H9 (cell line): ENCODE results near the gene SH3RF2. TPM values are rescaled to one million over a fixed set of nuclear protein-coding genes. Genes with fewer than 3 reads are reported as not detected.
A peak's percentile ranks its signal among the peaks of the same experiment; 100 is the strongest.

Experiments
- DNase-seq: peaks from one replicate; pipeline ENCODE4 v3.0.0-alpha.2; 2017
- H2AFZ ChIP-seq: one replicate; pipeline ENCODE4 v1.6.1; 2013; ENCODE audit warnings: mild to moderate bottlenecking, low read length, control low read depth, moderate library complexity
- H2AK5ac ChIP-seq: 2 replicates; pipeline ENCODE4 v1.6.1; 2013; ENCODE audit warnings: low read length, control low read depth, mixed read lengths; ENCODE audit not compliant: insufficient read length
- H2BK120ac ChIP-seq: one replicate; pipeline ENCODE4 v1.6.1; 2013; ENCODE audit warnings: low read depth, mild to moderate bottlenecking, low read length, control low read depth, inconsistent platforms; ENCODE audit not compliant: poor library complexity, severe bottlenecking
- H2BK12ac ChIP-seq: 2 replicates; pipeline ENCODE4 v1.6.1; 2013; ENCODE audit warnings: low read length, control low read depth, mixed read lengths, low read depth; ENCODE audit not compliant: insufficient read length
- H2BK15ac ChIP-seq: 2 replicates; pipeline ENCODE4 v1.6.1; 2013; ENCODE audit warnings: low read depth, low read length, control low read depth
- H2BK20ac ChIP-seq: one replicate; pipeline ENCODE4 v1.6.1; 2013; ENCODE audit warnings: low read depth, mild to moderate bottlenecking, low read length, control low read depth, inconsistent platforms; ENCODE audit not compliant: poor library complexity, severe bottlenecking
- H2BK5ac ChIP-seq: 2 replicates; pipeline ENCODE4 v1.6.1; 2013; ENCODE audit warnings: low read length, control low read depth, mixed read lengths; ENCODE audit not compliant: insufficient read length
- H3K14ac ChIP-seq: 2 replicates; pipeline ENCODE4 v1.6.1; 2013; ENCODE audit warnings: low read length, control low read depth; ENCODE audit not compliant: insufficient read depth
- H3K18ac ChIP-seq: 2 replicates; pipeline ENCODE4 v1.6.1; 2013; ENCODE audit warnings: low read depth, mild to moderate bottlenecking, mixed read lengths, low read length, control low read depth; ENCODE audit not compliant: insufficient read length
- H3K23ac ChIP-seq: 2 replicates; pipeline ENCODE4 v1.6.1; 2013; ENCODE audit warnings: low read length, control low read depth, mixed read lengths, low read depth; ENCODE audit not compliant: insufficient read length
- H3K23me2 ChIP-seq: 2 replicates; pipeline ENCODE4 v1.6.1; 2013; ENCODE audit warnings: low read depth, mild to moderate bottlenecking, mixed read lengths, low read length, control low read depth; ENCODE audit not compliant: insufficient read length, poor library complexity, severe bottlenecking
- H3K27ac ChIP-seq: 2 replicates; pipeline ENCODE4 v1.5.1; 2013; ENCODE audit warnings: low read length, control low read depth, mixed read lengths, low read depth; ENCODE audit not compliant: insufficient read length
- H3K27me3 ChIP-seq: 2 replicates; pipeline ENCODE4 v1.6.1; 2013; ENCODE audit warnings: low read length, control low read depth, inconsistent platforms; ENCODE audit not compliant: insufficient read depth
- H3K4ac ChIP-seq: 2 replicates; pipeline ENCODE4 v1.6.1; 2013; ENCODE audit warnings: low read depth, mild to moderate bottlenecking, control low read depth, inconsistent platforms, low read length, moderate library complexity
- H3K4me1 ChIP-seq: 2 replicates; pipeline ENCODE4 v1.6.1; 2013; ENCODE audit warnings: low read length, control low read depth, inconsistent platforms; ENCODE audit not compliant: insufficient read depth
- H3K4me2 ChIP-seq: 2 replicates; pipeline ENCODE4 v1.6.1; 2013; ENCODE audit warnings: low read length, control low read depth, mixed read lengths; ENCODE audit not compliant: insufficient read length, insufficient read depth
- H3K56ac ChIP-seq: 2 replicates; pipeline ENCODE4 v1.6.1; 2013; ENCODE audit warnings: low read depth, mild to moderate bottlenecking, mixed read lengths, low read length, control low read depth; ENCODE audit not compliant: insufficient read length
- H3K79me1 ChIP-seq: 2 replicates; pipeline ENCODE4 v1.6.1; 2013; ENCODE audit warnings: low read depth, mild to moderate bottlenecking, moderate library complexity, low read length, control low read depth, inconsistent platforms; ENCODE audit not compliant: insufficient read depth, poor library complexity, severe bottlenecking
- H3K79me2 ChIP-seq: 2 replicates; pipeline ENCODE4 v1.6.1; 2013; ENCODE audit warnings: low read length, control low read depth, inconsistent platforms; ENCODE audit not compliant: insufficient read depth
- H3K9ac ChIP-seq: 2 replicates; pipeline ENCODE4 v1.6.1; 2013; ENCODE audit warnings: low read length, control low read depth, mixed read lengths; ENCODE audit not compliant: insufficient read length; ENCODE audit errors: extremely low read depth
- H3K9me3 ChIP-seq: one replicate; pipeline ENCODE4 v1.6.1; 2013; ENCODE audit warnings: low read depth, low read length, inconsistent platforms; ENCODE audit not compliant: control insufficient read depth
- H3T11ph ChIP-seq: one replicate; pipeline ENCODE4 v1.6.1; 2013; ENCODE audit warnings: mild to moderate bottlenecking, low read length, control low read depth, inconsistent platforms
- H4K20me1 ChIP-seq: one replicate; pipeline ENCODE4 v1.6.1; 2013; ENCODE audit not compliant: control insufficient read depth, insufficient read length, insufficient read depth
- H4K5ac ChIP-seq: 2 replicates; pipeline ENCODE4 v1.6.1; 2013; ENCODE audit warnings: low read depth, mild to moderate bottlenecking, mixed read lengths, low read length, control low read depth; ENCODE audit not compliant: insufficient read length
- H4K8ac ChIP-seq: replicated peaks from 2 replicates; pipeline ENCODE4 v1.6.1; 2013; ENCODE audit warnings: low read length, control low read depth, mixed read lengths, low read depth; ENCODE audit not compliant: insufficient read length
- H4K91ac ChIP-seq: 2 replicates; pipeline ENCODE4 v1.6.1; 2013; ENCODE audit warnings: low read depth, mild to moderate bottlenecking, moderate library complexity, mixed read lengths, low read length, control low read depth; ENCODE audit not compliant: insufficient read length
- H3K27ac Mint-ChIP-seq, 3 experiments: 2 replicates in 2 of 3; 3 replicates in 1 of 3; pipeline ENCODE4 v1.8.0; 2020 to 2021; ENCODE audit warnings: mixed read lengths in 3 of 3, mild to moderate bottlenecking in 1 of 3, moderate library complexity in 1 of 3
- H3K27me3 Mint-ChIP-seq: 2 replicates; pipeline ENCODE4 v1.8.0; 2021; ENCODE audit warnings: low read depth, mild to moderate bottlenecking, moderate library complexity, mixed read lengths
- H3K36me3 Mint-ChIP-seq, 3 experiments: 2 replicates in 2 of 3; 3 replicates in 1 of 3; pipeline ENCODE4 v1.8.0; 2020 to 2021; ENCODE audit warnings: low read depth in 3 of 3, mixed read lengths in 3 of 3; ENCODE audit not compliant: insufficient read depth in 1 of 3
- H3K4me1 Mint-ChIP-seq, 2 experiments: 2 replicates each; pipeline ENCODE4 v1.8.0; 2020; ENCODE audit warnings: mixed read lengths in 2 of 2
- H3K4me3 Mint-ChIP-seq, 2 experiments: 2 replicates in 1 of 2; 3 replicates in 1 of 2; pipeline ENCODE4 v1.8.0; 2020 to 2021; ENCODE audit warnings: mild to moderate bottlenecking in 2 of 2, mixed read lengths in 2 of 2, moderate library complexity in 1 of 2
- H3K9me3 Mint-ChIP-seq, 2 experiments: 2 replicates in 1 of 2; 3 replicates in 1 of 2; pipeline ENCODE4 v1.8.0; 2020; ENCODE audit warnings: mild to moderate bottlenecking in 2 of 2, mixed read lengths in 2 of 2, moderate library complexity in 1 of 2
- CTCF ChIP-seq: fragments of 200-600 bp; sonication (generic); conservative IDR thresholded peaks from 3 replicates; pipeline ENCODE4 v1.8.0; 2021; ENCODE audit warnings: antibody characterized with exemption, mild to moderate bottlenecking
- WGBS: extraction: QIAGEN DNeasy Blood & Tissue Kit; methylation state at CpG from one replicate; pipeline ENCODE4 v1.1.7; 2013; ENCODE audit warnings: missing lambda C conversion rate, low lambda C conversion rate, mixed read lengths; ENCODE audit not compliant: insufficient read length; ENCODE audit errors: extremely low coverage; 5-methylcytosine and 5-hydroxymethylcytosine counted together
- total RNA-seq: library from RNA; stranded (reverse); gene quantifications from 2 replicates; pipeline ENCODE4 v1.2.1, GENCODE V29; 2021

SH3RF2 gene
- total RNA-seq, 1 experiment from 2014 or later, result 0.66 TPM

- H2BK120ac ChIP-seq, result no peak overlapping the region
- H3K4me1 Mint-ChIP-seq, result peaks cover 58 to 61% of the 10 kb centered on the region in 2 experiments
- no peaks in the 10 kb centered on the region for H3K79me1 ChIP-seq
- H2BK12ac ChIP-seq, result no peak overlapping the region
- H2BK20ac ChIP-seq, result no peak overlapping the region
- DNase-seq, result peak; percentile 56
- H4K20me1 ChIP-seq, result no peaks in the 10 kb centered on the region
- H3K27ac Mint-ChIP-seq, result peak overlapping the region in 1 of 3 experiments; percentile 62; a peak in 1 of 7 replicates
- no peak overlapping the region for H4K5ac ChIP-seq
- no peak overlapping the region for H3K4me2 ChIP-seq
- H3K23ac ChIP-seq, result no peak overlapping the region
- no peak overlapping the region for H2BK5ac ChIP-seq
- peak overlapping the region; percentile 1; the same call in 1 of the 2 replicates for H3K14ac ChIP-seq
- no peaks in the 10 kb centered on the region for H3K23me2 ChIP-seq
- H3T11ph ChIP-seq, result no peak overlapping the region
- peaks cover 12% of the 10 kb centered on the region for H3K4me1 ChIP-seq
- no peak for TF ChIP-seq CTCF
- WGBS, result no CpG with 5 or more reads among the region's 23 CpGs
- H3K18ac ChIP-seq, result peak overlapping the region; percentile 3
- H3K4me3 Mint-ChIP-seq, result peak overlapping the region; percentile 63 to 75; a peak in 4 of 5 replicates
- no peaks in the 10 kb centered on the region for H3K27me3 ChIP-seq
- no peak overlapping the region for H3K27ac ChIP-seq
- no peak overlapping the region for H2BK15ac ChIP-seq
- H3K27me3 Mint-ChIP-seq, result peaks cover 8% of the 10 kb centered on the region
- H3K36me3 Mint-ChIP-seq, result no peaks in the 10 kb centered on the region
- no peak overlapping the region for H2AK5ac ChIP-seq
- no peak overlapping the region for H3K9ac ChIP-seq
- no peak overlapping the region for H3K56ac ChIP-seq
- no peaks in the 10 kb centered on the region for H3K9me3 Mint-ChIP-seq
- no peaks in the 10 kb centered on the region for H3K79me2 ChIP-seq
- H4K8ac ChIP-seq, result no peak overlapping the region
- no peaks in the 10 kb centered on the region for H3K9me3 ChIP-seq
- H3K4ac ChIP-seq, result no peak overlapping the region
- no peak overlapping the region for H2AFZ ChIP-seq
- H4K91ac ChIP-seq, result no peak overlapping the region
Observed at GRCh38 chr5:145937432-145938250, 1.3 kb downstream of the SH3RF2 start.
